NCI-H748 (cell line): ENCODE data around the gene NRP2.

Source experiments
- DNase-seq: peaks from one replicate; lab custom pipeline; 2025; ENCODE audit not compliant: unreplicated experiment; lab: John Stamatoyannopoulos, UW

The NRP2 gene

GRCh38 chr2:205751569-205752031 lies 69.3 kb downstream of the NRP2 start:
- DNase-seq = no peak

- no peak for DNase-seq
These were observed 70.1 kb downstream of the NRP2 start for GRCh38 chr2:205752296-205752820.

GRCh38 chr2:205752924-205753323 lies 70.6 kb downstream of the NRP2 start:
- no peak for DNase-seq

GRCh38 chr2:205754285-205754923 lies 72.1 kb downstream of the NRP2 start:
- no peak for DNase-seq

GRCh38 chr2:205754924-205755321 lies 72.6 kb downstream of the NRP2 start:
- DNase-seq = no peak

GRCh38 chr2:205755923-205756322 lies 73.6 kb downstream of the NRP2 start:
- no peak for DNase-seq

GRCh38 chr2:205757271-205757670 lies 75.0 kb downstream of the NRP2 start:
- DNase-seq = no peak

- DNase-seq = no peak
These were observed 75.8 kb downstream of the NRP2 start for GRCh38 chr2:205758051-205758450.

- DNase-seq = no peak
These were observed 76.2 kb downstream of the NRP2 start for GRCh38 chr2:205758500-205758899.

GRCh38 chr2:205759257-205759656 lies 77.0 kb downstream of the NRP2 start:
- DNase-seq = no peak

GRCh38 chr2:205759732-205760131 lies 77.4 kb downstream of the NRP2 start:
- DNase-seq = no peak

GRCh38 chr2:205760157-205760556 lies 77.9 kb downstream of the NRP2 start:
- no peak for DNase-seq

GRCh38 chr2:205761421-205761820 lies 79.1 kb downstream of the NRP2 start:
- DNase-seq = no peak

GRCh38 chr2:205762881-205763280 lies 80.6 kb downstream of the NRP2 start:
- DNase-seq = no peak

- peak; percentile 92 for DNase-seq
These were observed 81.5 kb downstream of the NRP2 start for GRCh38 chr2:205763708-205764211.

- DNase-seq = peak; percentile 73
These were observed 82.0 kb downstream of the NRP2 start for GRCh38 chr2:205764270-205764746.

GRCh38 chr2:205765151-205765550 lies 82.8 kb downstream of the NRP2 start:
- no peak for DNase-seq

- DNase-seq = peak; percentile 83
These were observed 84.6 kb downstream of the NRP2 start for GRCh38 chr2:205766779-205767359.

- DNase-seq = peak; percentile 13
These were observed 85.3 kb downstream of the NRP2 start for GRCh38 chr2:205767617-205768016.

GRCh38 chr2:205768341-205768740 lies 86.0 kb downstream of the NRP2 start:
- no peak for DNase-seq

GRCh38 chr2:205768815-205769494 lies 86.7 kb downstream of the NRP2 start:
- DNase-seq = no peak

GRCh38 chr2:205769495-205769850 lies 87.2 kb downstream of the NRP2 start:
- DNase-seq = no peak
